KMS-11 (cell line): ENCODE measurements around the gene LRRTM4.

ENCODE experiments used
- H2AFZ ChIP-seq: fragments of 200-600 bp; sonication (generic); 2 replicates; pipeline ENCODE4 v1.6.1; 2016; ENCODE audit warnings: antibody characterized with exemption, mixed run types, low read depth
- H3K27ac ChIP-seq: fragments of 200-600 bp; sonication (generic); 2 replicates; pipeline ENCODE4 v1.6.1; 2016; ENCODE audit warnings: mild to moderate bottlenecking, mixed run types
- H3K27me3 ChIP-seq: fragments of 200-600 bp; sonication (generic); 2 replicates; pipeline ENCODE4 v1.6.1; 2017; ENCODE audit warnings: mild to moderate bottlenecking, low read depth, mixed run types, moderate library complexity; ENCODE audit not compliant: insufficient read depth
- H3K36me3 ChIP-seq: fragments of 200-600 bp; sonication (generic); 2 replicates; pipeline ENCODE4 v1.6.1; 2017; ENCODE audit warnings: mild to moderate bottlenecking, mixed run types; ENCODE audit not compliant: insufficient read depth
- H3K4me1 ChIP-seq: fragments of 200-600 bp; sonication (generic); 2 replicates; pipeline ENCODE4 v1.6.1; 2016; ENCODE audit warnings: mild to moderate bottlenecking, low read depth, mixed run types; ENCODE audit not compliant: poor library complexity, severe bottlenecking
- H3K4me2 ChIP-seq: fragments of 200-600 bp; sonication (generic); 2 replicates; pipeline ENCODE4 v1.7.0; 2016; ENCODE audit warnings: mild to moderate bottlenecking, mixed run types
- H3K4me3 ChIP-seq: fragments of 200-600 bp; sonication (generic); IDR thresholded peaks from 2 replicates; pipeline ENCODE4 v1.6.1; 2017; ENCODE audit warnings: low read depth, low read length, mixed read lengths; ENCODE audit not compliant: insufficient read depth
- H3K79me2 ChIP-seq: fragments of 200-600 bp; sonication (generic); 2 replicates; pipeline ENCODE4 v1.6.1; 2016; ENCODE audit warnings: low read depth, mixed run types; ENCODE audit not compliant: insufficient read depth
- H3K9ac ChIP-seq: fragments of 200-600 bp; sonication (generic); 2 replicates; pipeline ENCODE4 v1.6.1; 2016; ENCODE audit warnings: mild to moderate bottlenecking, mixed run types
- H4K20me1 ChIP-seq: fragments of 200-600 bp; sonication (generic); 2 replicates; pipeline ENCODE4 v1.6.1; 2016; ENCODE audit warnings: mild to moderate bottlenecking, mixed run types; ENCODE audit not compliant: insufficient read depth
- TF ChIP-seq, protein P1 (sequence below): fragments of 200-600 bp; sonication (generic); conservative IDR thresholded peaks from 2 replicates; pipeline ENCODE4 v1.6.1; 2017; ENCODE audit warnings: low read depth, mild to moderate bottlenecking, antibody characterized with exemption, low read length, moderate library complexity, mixed read lengths

LRRTM4 gene

GRCh38 chr2:77325395-77325794 lies 196.8 kb downstream of the LRRTM4 start:
- Histone ChIP-seq H3K36me3 (no peaks in the 10 kb centered on the region), H3K27ac (no peak overlapping the region), H3K27me3 (no peaks in the 10 kb centered on the region), H3K4me3 (no peak overlapping the region), H2AFZ (no peak overlapping the region), H3K4me1 (no peaks in the 10 kb centered on the region), H4K20me1 (no peaks in the 10 kb centered on the region), H3K4me2 (no peak overlapping the region), H3K9ac (no peak overlapping the region), H3K79me2 (no peaks in the 10 kb centered on the region)
- TF ChIP-seq, protein P1, sequence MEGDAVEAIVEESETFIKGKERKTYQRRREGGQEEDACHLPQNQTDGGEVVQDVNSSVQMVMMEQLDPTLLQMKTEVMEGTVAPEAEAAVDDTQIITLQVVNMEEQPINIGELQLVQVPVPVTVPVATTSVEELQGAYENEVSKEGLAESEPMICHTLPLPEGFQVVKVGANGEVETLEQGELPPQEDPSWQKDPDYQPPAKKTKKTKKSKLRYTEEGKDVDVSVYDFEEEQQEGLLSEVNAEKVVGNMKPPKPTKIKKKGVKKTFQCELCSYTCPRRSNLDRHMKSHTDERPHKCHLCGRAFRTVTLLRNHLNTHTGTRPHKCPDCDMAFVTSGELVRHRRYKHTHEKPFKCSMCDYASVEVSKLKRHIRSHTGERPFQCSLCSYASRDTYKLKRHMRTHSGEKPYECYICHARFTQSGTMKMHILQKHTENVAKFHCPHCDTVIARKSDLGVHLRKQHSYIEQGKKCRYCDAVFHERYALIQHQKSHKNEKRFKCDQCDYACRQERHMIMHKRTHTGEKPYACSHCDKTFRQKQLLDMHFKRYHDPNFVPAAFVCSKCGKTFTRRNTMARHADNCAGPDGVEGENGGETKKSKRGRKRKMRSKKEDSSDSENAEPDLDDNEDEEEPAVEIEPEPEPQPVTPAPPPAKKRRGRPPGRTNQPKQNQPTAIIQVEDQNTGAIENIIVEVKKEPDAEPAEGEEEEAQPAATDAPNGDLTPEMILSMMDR: no peak

DNA sequence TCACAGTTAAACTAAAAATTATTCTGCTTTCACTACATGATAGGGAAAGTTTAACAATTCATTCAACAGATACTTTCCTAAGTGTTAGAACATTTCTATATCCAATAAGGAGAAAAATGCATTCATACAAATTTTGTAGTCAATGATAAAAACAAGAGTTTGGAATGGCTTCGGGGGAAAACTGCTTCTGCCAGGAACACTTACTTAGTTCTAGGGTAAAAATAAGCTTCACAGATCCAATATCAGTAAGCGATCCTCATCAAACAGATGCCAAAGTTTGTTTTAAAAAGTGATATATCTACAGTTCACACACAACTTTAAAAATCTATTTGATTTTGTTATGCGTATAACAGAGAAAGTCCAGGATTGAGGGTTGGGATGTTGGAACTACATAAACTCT lies 199.7 kb downstream of the LRRTM4 start:
- Histone ChIP-seq H4K20me1 (no peaks in the 10 kb centered on the region), H3K36me3 (no peaks in the 10 kb centered on the region), H3K27ac (no peak overlapping the region), H3K79me2 (no peaks in the 10 kb centered on the region), H3K9ac (no peak overlapping the region), H3K4me1 (no peaks in the 10 kb centered on the region), H2AFZ (no peak overlapping the region), H3K27me3 (no peaks in the 10 kb centered on the region), H3K4me3 (no peak overlapping the region), H3K4me2 (no peak overlapping the region)
- TF ChIP-seq, protein P1: no peak

DNA sequence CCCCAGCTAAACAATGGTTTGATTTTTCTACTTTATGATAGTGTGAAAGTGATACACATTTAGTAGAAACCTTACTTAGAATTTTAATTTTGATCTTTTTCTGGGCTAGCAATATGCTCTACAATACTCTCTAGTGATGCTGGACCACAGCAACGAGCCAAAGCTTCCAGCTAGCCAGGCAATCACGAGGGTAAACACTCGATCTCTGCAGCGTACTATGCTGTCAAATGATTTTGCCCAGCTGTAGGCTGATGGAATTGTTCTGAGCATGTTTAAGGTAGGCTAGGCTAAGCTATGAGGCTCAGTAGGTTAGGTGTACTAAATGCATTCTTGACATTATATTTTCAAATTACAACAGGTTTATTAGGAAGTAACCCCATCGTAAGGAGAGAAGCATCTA lies 207.5 kb downstream of the LRRTM4 start:
- Histone ChIP-seq H3K9ac (no peak overlapping the region), H3K4me1 (no peaks in the 10 kb centered on the region), H3K27ac (no peak overlapping the region), H3K4me2 (no peak overlapping the region), H3K79me2 (no peaks in the 10 kb centered on the region), H3K4me3 (no peak overlapping the region), H4K20me1 (no peaks in the 10 kb centered on the region), H2AFZ (no peak overlapping the region), H3K27me3 (no peaks in the 10 kb centered on the region), H3K36me3 (no peaks in the 10 kb centered on the region)
- TF ChIP-seq, protein P1: no peak

- H3K79me2 ChIP-seq: no peaks in the 10 kb centered on the region
- no peak overlapping the region for H3K4me2 ChIP-seq
- H3K36me3 ChIP-seq: no peaks in the 10 kb centered on the region
- H3K4me1 ChIP-seq: no peaks in the 10 kb centered on the region
- no peak overlapping the region for H3K4me3 ChIP-seq
- no peaks in the 10 kb centered on the region for H4K20me1 ChIP-seq
- TF ChIP-seq, protein P1: no peak
- H2AFZ ChIP-seq: no peak overlapping the region
- no peak overlapping the region for H3K27ac ChIP-seq
- H3K27me3 ChIP-seq: no peaks in the 10 kb centered on the region
- H3K9ac ChIP-seq: no peak overlapping the region
Observed at GRCh38 chr2:77310416-77310815, 211.8 kb downstream of the LRRTM4 start.
